ENCODE data around the gene NRP1.

NRP1 gene

GRCh38 chr10:33347211-33347610, 12.7 kb upstream of the NRP1 start:
- DNase-seq, result peak; percentile 45

- DNase-seq, result no peak
Observed at GRCh38 chr10:33345236-33345635, 10.8 kb upstream of the NRP1 start.

GRCh38 chr10:33344676-33345075, 10.2 kb upstream of the NRP1 start:
- DNase-seq, result no peak

- DNase-seq, result no peak
Observed at GRCh38 chr10:33341637-33342036, 7.2 kb upstream of the NRP1 start.

GRCh38 chr10:33337326-33337957, 3.0 kb upstream of the NRP1 start:
- peak; percentile 92 for DNase-seq

- no peak for DNase-seq
Observed at GRCh38 chr10:33336582-33337325, 2.3 kb upstream of the NRP1 start.

GRCh38 chr10:33335801-33336581, 1.5 kb upstream of the NRP1 start:
- DNase-seq, result peak; percentile 68

GRCh38 chr10:33335551-33335800, 1.0 kb upstream of the NRP1 start:
- no peak for DNase-seq

- peak; percentile 95 for DNase-seq
Observed at GRCh38 chr10:33334805-33335550, 511 bp upstream of the NRP1 start.

- no peak for DNase-seq
Observed at GRCh38 chr10:33333260-33334101, 986 bp downstream of the NRP1 start.

- DNase-seq, result peak; percentile 56
Observed at GRCh38 chr10:33332183-33333065, 2.0 kb downstream of the NRP1 start.

- no peak for DNase-seq
Observed at GRCh38 chr10:33331379-33331694, 3.1 kb downstream of the NRP1 start.

GRCh38 chr10:33330543-33331378, 3.7 kb downstream of the NRP1 start:
- peak; percentile 91 for DNase-seq

- DNase-seq, result no peak
Observed at GRCh38 chr10:33329178-33329577, 5.3 kb downstream of the NRP1 start.

GRCh38 chr10:33328253-33328652, 6.2 kb downstream of the NRP1 start:
- DNase-seq, result no peak

GRCh38 chr10:33327751-33328150, 6.7 kb downstream of the NRP1 start:
- DNase-seq, result no peak

GRCh38 chr10:33326933-33327332, 7.5 kb downstream of the NRP1 start:
- no peak for DNase-seq

- no peak for DNase-seq
Observed at GRCh38 chr10:33325929-33326328, 8.5 kb downstream of the NRP1 start.

- DNase-seq, result no peak
Observed at GRCh38 chr10:33323721-33324120, 10.7 kb downstream of the NRP1 start.

- peak; percentile 34 for DNase-seq
Observed at GRCh38 chr10:33321516-33321915, 13.0 kb downstream of the NRP1 start.

GRCh38 chr10:33320288-33320687, 14.2 kb downstream of the NRP1 start:
- no peak for DNase-seq
